NCI-H82 treated with DMSO at 0.1 percent for 48 hours (cell line): ENCODE data around the gene DNAH5.
"Not testable (repeated sequence)": the region's sequence is repeated elsewhere in the genome, so short reads cannot be mapped to it uniquely, and the experiment has no call there.

Experiments
- DNase-seq: peaks from one replicate; lab custom pipeline; 2025; ENCODE audit not compliant: unreplicated experiment; lab: John Stamatoyannopoulos, UW

The DNAH5 gene

GRCh38 chr5:13859270-13860065 is 85.0 kb downstream of the DNAH5 start:
- DNase-seq, result peak; percentile 10

GRCh38 chr5:13843175-13843846 is 101.2 kb downstream of the DNAH5 start:
- no peak for DNase-seq

- no peak for DNase-seq
These were observed 111.0 kb downstream of the DNAH5 start for GRCh38 chr5:13833440-13833839.

- DNase-seq, result no peak
These were observed 113.1 kb downstream of the DNAH5 start for GRCh38 chr5:13831351-13831750.

- DNase-seq, result no peak
These were observed 114.0 kb downstream of the DNAH5 start for GRCh38 chr5:13830536-13830935.

- DNase-seq, result no peak
These were observed 123.1 kb downstream of the DNAH5 start for GRCh38 chr5:13821366-13821765.

GRCh38 chr5:13816126-13816525 is 128.4 kb downstream of the DNAH5 start:
- no peak for DNase-seq

- no peak for DNase-seq
These were observed 130.2 kb downstream of the DNAH5 start for GRCh38 chr5:13814301-13814700.

GRCh38 chr5:13809921-13810320 is 134.6 kb downstream of the DNAH5 start:
- no peak for DNase-seq

GRCh38 chr5:13804336-13804735 is 140.2 kb downstream of the DNAH5 start:
- no peak for DNase-seq

- DNase-seq, result not testable (repeated sequence)
These were observed 145.9 kb downstream of the DNAH5 start for GRCh38 chr5:13798569-13798968.

- no peak for DNase-seq
These were observed 158.6 kb downstream of the DNAH5 start for GRCh38 chr5:13785781-13786415.

GRCh38 chr5:13783726-13784125 is 160.8 kb downstream of the DNAH5 start:
- DNase-seq, result no peak

GRCh38 chr5:13780081-13780480 is 164.4 kb downstream of the DNAH5 start:
- no peak for DNase-seq

- DNase-seq, result no peak
These were observed 170.8 kb downstream of the DNAH5 start for GRCh38 chr5:13773649-13774048.

- DNase-seq, result no peak
These were observed 173.4 kb downstream of the DNAH5 start for GRCh38 chr5:13771011-13771571.

GRCh38 chr5:13766236-13766635 is 178.3 kb downstream of the DNAH5 start:
- DNase-seq, result no peak

GRCh38 chr5:13763719-13764118 is 180.8 kb downstream of the DNAH5 start:
- no peak for DNase-seq

GRCh38 chr5:13749766-13750165 is 194.7 kb downstream of the DNAH5 start:
- DNase-seq, result no peak

- no peak for DNase-seq
These were observed 198.5 kb downstream of the DNAH5 start for GRCh38 chr5:13746026-13746425.

- DNase-seq, result no peak
These were observed 199.0 kb downstream of the DNAH5 start for GRCh38 chr5:13745508-13745907.

- no peak for DNase-seq
These were observed 204.0 kb downstream of the DNAH5 start for GRCh38 chr5:13740471-13740870.
